Loucy (cell line): ENCODE measurements around the gene TPBG.
"Not testable (repeated sequence)": the region's sequence is repeated elsewhere in the genome, so short reads cannot be mapped to it uniquely, and the experiment has no call there.

Experiments
- H2AFZ ChIP-seq: fragments of 200-600 bp; sonication (generic); 2 replicates; pipeline ENCODE4 v1.6.0; 2016; ENCODE audit warnings: antibody characterized with exemption, mild to moderate bottlenecking, low read length, moderate library complexity
- H3F3A ChIP-seq: fragments of 200-600 bp; 2 replicates; pipeline ENCODE4 v1.6.0; 2016; ENCODE audit warnings: antibody characterized with exemption, low read depth, mild to moderate bottlenecking
- H3K27me3 ChIP-seq: fragments of 200-600 bp; sonication (generic); 2 replicates; pipeline ENCODE4 v1.6.1; 2014; ENCODE audit warnings: low read length, mild to moderate bottlenecking; ENCODE audit not compliant: insufficient read depth, poor library complexity, severe bottlenecking
- H3K36me3 ChIP-seq: fragments of 200-600 bp; sonication (generic); 2 replicates; pipeline ENCODE4 v1.6.1; 2016; ENCODE audit warnings: low read length; ENCODE audit not compliant: insufficient read depth
- H3K4me1 ChIP-seq: fragments of 200-600 bp; sonication (generic); 2 replicates; pipeline ENCODE4 v1.5.1; 2014; ENCODE audit warnings: low read length, mild to moderate bottlenecking; ENCODE audit not compliant: insufficient read depth, poor library complexity, severe bottlenecking
- H3K4me2 ChIP-seq: fragments of 200-600 bp; sonication (generic); 2 replicates; pipeline ENCODE4 v1.6.0; 2014; ENCODE audit warnings: antibody characterized with exemption, low read length, low read depth, mild to moderate bottlenecking; ENCODE audit not compliant: poor library complexity, severe bottlenecking
- H3K4me3 ChIP-seq: fragments of 200-600 bp; sonication (generic); 2 replicates; pipeline ENCODE4 v1.5.1; 2014; ENCODE audit warnings: low read length, mild to moderate bottlenecking, mixed read lengths; ENCODE audit not compliant: poor library complexity, severe bottlenecking
- H3K79me2 ChIP-seq: fragments of 200-600 bp; sonication (generic); 2 replicates; pipeline ENCODE4 v1.6.1; 2014; ENCODE audit warnings: low read length; ENCODE audit not compliant: insufficient read depth
- H3K9ac ChIP-seq: fragments of 200-600 bp; sonication (generic); 2 replicates; pipeline ENCODE4 v1.6.0; 2014; ENCODE audit warnings: mild to moderate bottlenecking, low read depth, low read length, moderate library complexity; ENCODE audit not compliant: poor library complexity, severe bottlenecking
- H3K9me2 ChIP-seq: fragments of 200-600 bp; sonication (generic); replicated peaks from 2 replicates; pipeline ENCODE4 v1.6.1; 2016; ENCODE audit warnings: low read depth, low read length, mixed read lengths
- H3K9me3 ChIP-seq: fragments of 200-600 bp; sonication (generic); 2 replicates; pipeline ENCODE4 v1.6.1; 2014; ENCODE audit warnings: mild to moderate bottlenecking, antibody characterized with exemption, low read length, low read depth; ENCODE audit not compliant: insufficient read depth
- H4K20me1 ChIP-seq: fragments of 200-600 bp; sonication (generic); 2 replicates; pipeline ENCODE4 v1.6.0; 2014; ENCODE audit warnings: antibody characterized with exemption, low read length, mild to moderate bottlenecking; ENCODE audit not compliant: insufficient read depth, poor library complexity, severe bottlenecking
- EZH2phosphoT487 ChIP-seq: fragments of 200-600 bp; IDR thresholded peaks from 2 replicates; pipeline ENCODE4 v1.6.1; 2018; ENCODE audit warnings: antibody characterized with exemption, mild to moderate bottlenecking, moderate library complexity, borderline replicate concordance
- TF ChIP-seq, protein P1 (sequence below): fragments of 200-600 bp; sonication (generic); conservative IDR thresholded peaks from 2 replicates; pipeline ENCODE4 v1.5.1; 2014; ENCODE audit warnings: mild to moderate bottlenecking, antibody characterized with exemption, low read length

The TPBG gene

DNA sequence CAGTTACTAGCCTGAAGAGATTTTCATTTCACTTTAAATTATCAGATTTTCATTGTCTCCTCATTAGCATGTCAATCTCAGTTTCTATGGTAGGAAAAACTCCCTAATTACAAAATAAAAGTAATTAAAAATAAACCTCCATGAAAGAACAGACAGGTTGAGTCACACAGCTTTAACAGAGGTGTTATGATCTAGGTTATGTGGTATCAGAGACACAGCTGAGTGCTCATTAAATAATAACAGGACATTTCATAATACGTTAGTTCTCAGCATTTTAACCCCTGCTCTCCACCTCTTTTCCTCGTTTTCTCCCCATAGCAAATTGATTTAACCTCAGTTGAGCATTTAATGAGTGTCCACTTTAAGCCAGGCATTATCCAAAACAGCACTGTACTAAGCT lies 21.9 kb downstream of the TPBG start:
- no peaks in the 10 kb centered on the region for H3K9me3 ChIP-seq
- no peak overlapping the region for H3K9ac ChIP-seq
- no peak overlapping the region for H3K4me2 ChIP-seq
- no peaks in the 10 kb centered on the region for H3K4me1 ChIP-seq
- H3K36me3 ChIP-seq: no peaks in the 10 kb centered on the region
- no peaks in the 10 kb centered on the region for H4K20me1 ChIP-seq
- H2AFZ ChIP-seq: no peak overlapping the region
- H3K9me2 ChIP-seq: no peaks in the 10 kb centered on the region
- no peaks in the 10 kb centered on the region for H3K79me2 ChIP-seq
- no peaks in the 10 kb centered on the region for H3F3A ChIP-seq
- H3K27me3 ChIP-seq: no peaks in the 10 kb centered on the region
- H3K4me3 ChIP-seq: no peak overlapping the region
- TF ChIP-seq, protein P1, sequence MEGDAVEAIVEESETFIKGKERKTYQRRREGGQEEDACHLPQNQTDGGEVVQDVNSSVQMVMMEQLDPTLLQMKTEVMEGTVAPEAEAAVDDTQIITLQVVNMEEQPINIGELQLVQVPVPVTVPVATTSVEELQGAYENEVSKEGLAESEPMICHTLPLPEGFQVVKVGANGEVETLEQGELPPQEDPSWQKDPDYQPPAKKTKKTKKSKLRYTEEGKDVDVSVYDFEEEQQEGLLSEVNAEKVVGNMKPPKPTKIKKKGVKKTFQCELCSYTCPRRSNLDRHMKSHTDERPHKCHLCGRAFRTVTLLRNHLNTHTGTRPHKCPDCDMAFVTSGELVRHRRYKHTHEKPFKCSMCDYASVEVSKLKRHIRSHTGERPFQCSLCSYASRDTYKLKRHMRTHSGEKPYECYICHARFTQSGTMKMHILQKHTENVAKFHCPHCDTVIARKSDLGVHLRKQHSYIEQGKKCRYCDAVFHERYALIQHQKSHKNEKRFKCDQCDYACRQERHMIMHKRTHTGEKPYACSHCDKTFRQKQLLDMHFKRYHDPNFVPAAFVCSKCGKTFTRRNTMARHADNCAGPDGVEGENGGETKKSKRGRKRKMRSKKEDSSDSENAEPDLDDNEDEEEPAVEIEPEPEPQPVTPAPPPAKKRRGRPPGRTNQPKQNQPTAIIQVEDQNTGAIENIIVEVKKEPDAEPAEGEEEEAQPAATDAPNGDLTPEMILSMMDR: no peak
- no peak for TF ChIP-seq EZH2phosphoT487

DNA sequence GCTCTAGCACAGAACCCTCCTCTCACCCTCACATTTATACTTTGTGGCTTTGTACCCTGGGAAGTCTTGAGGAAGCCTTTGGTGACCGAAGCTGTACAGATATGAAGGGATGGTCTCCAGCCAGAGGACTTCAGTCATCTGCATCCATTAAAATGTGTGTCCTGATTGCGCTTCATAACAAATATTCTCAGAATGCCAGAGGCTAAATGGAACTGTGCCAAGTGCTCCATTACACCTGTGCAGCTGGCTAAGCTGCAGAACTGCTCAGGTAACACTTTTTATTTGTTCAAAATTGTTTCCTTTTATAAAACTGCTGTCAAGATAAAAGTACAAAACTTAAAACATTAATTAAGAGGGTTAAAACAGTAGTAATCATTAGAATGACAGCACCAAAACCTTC lies 22.3 kb downstream of the TPBG start:
- no peaks in the 10 kb centered on the region for H3K4me1 ChIP-seq
- H4K20me1 ChIP-seq: no peaks in the 10 kb centered on the region
- no peak overlapping the region for H2AFZ ChIP-seq
- H3K4me2 ChIP-seq: no peak overlapping the region
- no peak overlapping the region for H3K9ac ChIP-seq
- H3K4me3 ChIP-seq: no peak overlapping the region
- H3K27me3 ChIP-seq: no peaks in the 10 kb centered on the region
- H3F3A ChIP-seq: no peaks in the 10 kb centered on the region
- no peaks in the 10 kb centered on the region for H3K9me2 ChIP-seq
- H3K9me3 ChIP-seq: no peaks in the 10 kb centered on the region
- H3K36me3 ChIP-seq: no peaks in the 10 kb centered on the region
- no peaks in the 10 kb centered on the region for H3K79me2 ChIP-seq
- TF ChIP-seq EZH2phosphoT487: no peak
- TF ChIP-seq, protein P1: no peak

DNA sequence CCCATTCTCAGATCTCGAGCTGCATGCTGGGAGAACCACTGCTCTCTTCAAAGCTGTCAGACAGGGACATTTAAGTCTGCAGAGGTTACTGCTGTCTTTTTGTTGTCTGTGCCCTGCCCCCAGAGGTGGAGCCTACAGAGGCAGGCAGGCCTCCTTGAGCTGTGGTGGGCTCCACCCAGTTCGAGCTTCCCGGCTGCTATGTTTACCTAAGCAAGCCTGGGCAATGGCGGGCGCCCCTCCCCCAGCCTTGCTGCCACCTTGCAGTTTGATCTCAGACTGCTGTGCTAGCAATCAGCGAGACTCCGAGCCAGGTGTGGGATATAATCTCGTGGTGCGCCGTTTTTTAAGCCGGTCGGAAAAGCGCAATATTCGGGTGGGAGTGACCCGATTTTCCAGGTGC lies 31.2 kb downstream of the TPBG start:
- not testable (repeated sequence) for H3K9me3 ChIP-seq, H3K9me2 ChIP-seq

DNA sequence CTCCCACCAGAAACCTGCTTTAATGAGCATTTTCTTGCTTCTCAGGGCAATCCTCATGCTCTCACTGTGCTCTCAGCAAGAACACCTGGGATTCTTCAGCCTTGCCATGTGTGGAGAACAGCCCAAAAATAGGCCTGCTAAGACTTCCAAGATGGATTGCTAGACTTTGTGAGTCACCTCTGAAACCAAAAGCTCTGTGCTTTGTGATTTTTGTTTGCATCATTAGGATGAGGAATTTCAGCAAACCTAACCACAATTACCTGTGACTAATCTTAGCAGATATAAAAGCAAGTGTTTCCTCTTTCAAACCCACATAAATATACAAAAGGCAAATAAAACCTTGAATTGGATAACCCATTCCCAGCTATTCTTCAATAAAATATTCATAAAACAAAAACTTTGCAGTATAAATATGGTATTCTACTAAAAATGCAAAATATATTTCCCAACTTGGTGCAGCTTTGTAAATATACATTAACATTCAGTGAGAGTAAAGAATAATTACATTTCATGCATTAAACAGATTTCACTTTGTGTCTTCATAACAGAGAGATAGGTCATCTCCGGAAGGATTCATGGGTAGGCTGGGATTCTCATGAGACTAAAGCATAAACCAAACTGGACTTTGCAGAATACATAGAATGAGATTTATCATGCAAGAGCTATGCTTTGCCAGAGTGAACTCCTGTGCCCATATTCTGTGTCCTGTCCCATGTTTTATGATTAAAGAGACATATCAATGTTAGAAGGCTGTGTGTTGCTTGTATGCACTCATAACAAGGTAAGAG lies 33.5 kb downstream of the TPBG start:
- Histone ChIP-seq H3K36me3 (no peaks in the 10 kb centered on the region), H3K9me3 (no peaks in the 10 kb centered on the region), H3K4me1 (no peaks in the 10 kb centered on the region), H3K79me2 (no peaks in the 10 kb centered on the region), H4K20me1 (no peaks in the 10 kb centered on the region), H3F3A (no peaks in the 10 kb centered on the region), H3K4me3 (no peak overlapping the region), H3K27me3 (no peaks in the 10 kb centered on the region), H3K4me2 (no peak overlapping the region), H2AFZ (no peak overlapping the region), H3K9me2 (no peaks in the 10 kb centered on the region), H3K9ac (no peak overlapping the region)
- TF ChIP-seq, protein P1: no peak
- TF ChIP-seq EZH2phosphoT487: no peak

More for the DNA sequence above, 31.2 kb downstream of the TPBG start:
- H3K79me2 ChIP-seq, H3K4me3 ChIP-seq, H2AFZ ChIP-seq, H3K9ac ChIP-seq, H4K20me1 ChIP-seq, H3K36me3 ChIP-seq, H3K27me3 ChIP-seq, H3F3A ChIP-seq, H3K4me2 ChIP-seq, H3K4me1 ChIP-seq: not testable (repeated sequence)
